ENCODE results near the gene PAX2. TPM values are rescaled to one million over a fixed set of nuclear protein-coding genes. Genes with fewer than 3 reads are reported as not detected.

Gene PAX2
- total and polyA plus RNA-seq, 2 of the 8 experiments (the other 6 are each of a cell fraction or from before 2014, with no cell fraction given) = 0.02 TPM; not detected in 1

GRCh38 chr10:100874702-100875483, 129.5 kb downstream of the PAX2 start:
- Histone ChIP-seq H3K4me3 (ENCODE audit: extremely low read depth in 1 of 4, insufficient read depth in 2 of 4, low read depth in 3 of 4, low read length in 4 of 4) (no peak overlapping the region), H3K36me3 (ENCODE audit: control insufficient read depth in 2 of 4, insufficient read depth in 4 of 4, low read length in 3 of 4) (no peaks in the 10 kb centered on the region), H2BK12ac (ENCODE audit: low read depth, low read length) (peak overlapping the region; percentile 44; the same call in 1 of the 2 replicates), H3K79me2 (ENCODE audit: control insufficient read depth in 1 of 2, insufficient read depth in 2 of 2, low read length in 2 of 2) (no peaks in the 10 kb centered on the region), H3K9me3 (ENCODE audit: insufficient read depth in 2 of 2, low read depth in 1 of 2, low read length in 1 of 2) (no peaks in the 10 kb centered on the region), H3K27ac (ENCODE audit: low read depth, low read length) (no peak overlapping the region), H3K4me2 (ENCODE audit: insufficient read depth in 1 of 2, low read depth in 2 of 2, low read length in 2 of 2) (no peak overlapping the region), H2BK5ac (ENCODE audit: low read depth, low read length) (no peak overlapping the region), H3K56ac (replicated peaks; ENCODE audit: insufficient read length, low read depth, low read length) (no peak overlapping the region), H3K9ac (replicated peaks in 1 of 4; ENCODE audit: extremely low read depth in 1 of 4, low read depth in 3 of 4, low read length in 3 of 4) (no peak overlapping the region), H3K23me2 (ENCODE audit: low read depth, low read length) (no peaks in the 10 kb centered on the region; the same call in 1 of the 2 replicates), H2BK120ac (replicated peaks; ENCODE audit: low read depth, low read length) (no peak overlapping the region), H3K4me1 (replicated peaks in 1 of 4; ENCODE audit: control insufficient read depth in 3 of 4, insufficient read depth in 4 of 4, low read length in 3 of 4) (peaks cover 0 to 12% (median 7%) of the 10 kb centered on the region in 4 experiments; a peak in 5 of 7 replicates), H2BK15ac (ENCODE audit: low read length) (0 out of 2 replicates have a peak overlapping the region, but pooled peaks have one; percentile 72), H4K91ac (replicated peaks; ENCODE audit: insufficient read length, low read length) (peak overlapping the region; percentile 49), H3K27me3 (replicated peaks in 1 of 4; ENCODE audit: control insufficient read depth in 3 of 4, extremely low read depth in 1 of 4, insufficient read depth in 3 of 4, low read length in 3 of 4) (peaks cover 0 to 17% (median 9%) of the 10 kb centered on the region in 4 experiments; a peak in 6 of 7 replicates), H4K20me1 (replicated peaks in 1 of 2; ENCODE audit: control insufficient read depth in 1 of 2, insufficient read depth in 2 of 2, low read length in 2 of 2) (peaks cover 0 to 2% of the 10 kb centered on the region in 2 experiments), H4K5ac (ENCODE audit: insufficient read length, low read depth, low read length) (no peak overlapping the region), H2AFZ (ENCODE audit: low read length) (no peak overlapping the region), H2BK20ac (ENCODE audit: low read length) (0 out of 2 replicates have a peak overlapping the region, but pooled peaks have one; percentile 35), H4K8ac (ENCODE audit: extremely low read depth, insufficient read depth, low read length) (no peak overlapping the region), H2AK5ac (ENCODE audit: low read depth, low read length) (peak overlapping the region; percentile 69; the same call in 1 of the 2 replicates), H3K4ac (replicated peaks; ENCODE audit: insufficient read length, low read depth, low read length) (peak overlapping the region; percentile 11), H3K79me1 (ENCODE audit: low read depth, low read length) (no peaks in the 10 kb centered on the region), H3K14ac (ENCODE audit: insufficient read length) (no peak overlapping the region), H3K18ac (ENCODE audit: extremely low read depth, low read length) (no peak overlapping the region), H3K23ac (ENCODE audit: insufficient read length) (no peak overlapping the region)
- ChIA-PET POLR2A (ENCODE audit: partially characterized antibody) (interaction anchor here (6.6 kb wide), 1 partner anchor 313 kb away, joined by 29 read pairs; no protein-coding TSS in a partner anchor), CTCF (ENCODE audit: partially characterized antibody) (interaction anchor here (0.7 to 10.6 kb wide), 23 partner anchors 8 to 312 kb away, joined by 3 to 110 read pairs (median 6); partner anchors contain the start of gene PAX2)
- FAIRE-seq = no peak
- DNase-seq (ENCODE audit: low read depth in 1 of 2, low spot score in 2 of 2) = no peak
- 82% methylated on average over 9 of the region's 20 CpGs; no CpG with 5 or more reads in 1 of the 2 experiments for WGBS, 2 experiments (ENCODE audit: extremely low coverage in 1 of 2, insufficient coverage in 1 of 2, insufficient read length in 1 of 2, insufficient replicate concordance in 2 of 2, low coverage in 1 of 2, low lambda C conversion rate in 2 of 2, missing lambda C conversion rate in 1 of 2)
- TF ChIP-seq KDM4A (IDR thresholded peaks at IDR 0.05; ENCODE audit: low read depth, low read length, severe bottlenecking) = no peak
- TF ChIP-seq MAX (IDR thresholded peaks at IDR 0.05) = no peak
- no peak for TF ChIP-seq YY1 (IDR thresholded peaks at IDR 0.05; ENCODE audit: low read depth, low read length)
- TF ChIP-seq SIN3A (conservative IDR thresholded peaks at IDR 0.05 in 1 of 2, IDR thresholded peaks at IDR 0.05 in 1 of 2; ENCODE audit: low read depth in 1 of 2, low read length in 2 of 2) = no peak
- no peak for TF ChIP-seq CBX5 (IDR thresholded peaks at IDR 0.05; ENCODE audit: low read depth, low read length)
- no peak for TF ChIP-seq FOSL1 (IDR thresholded peaks at IDR 0.05; ENCODE audit: insufficient read depth, low read depth, low read length)
- TF ChIP-seq TAF7 (optimal IDR thresholded peaks at IDR 0.05; ENCODE audit: borderline replicate concordance, low read depth, low read length) = no peak
- no peak for TF ChIP-seq BACH1 (IDR thresholded peaks at IDR 0.05; ENCODE audit: low read length)
- TF ChIP-seq TBP (IDR thresholded peaks at IDR 0.05; ENCODE audit: low read depth, low read length) = no peak
- no peak for TF ChIP-seq EZH2 (IDR thresholded peaks at IDR 0.05; ENCODE audit: low read depth, low read length, severe bottlenecking)
- TF ChIP-seq ZNF274 (IDR thresholded peaks at IDR 0.05; ENCODE audit: borderline replicate concordance, extremely low read depth, low read length) = no peak

All from H1 (cell line).